HEK293 (cell line): ENCODE data around the gene KRTAP10-7.

Experiments used
- CTCF ChIA-PET: fragments of 350-600 bp; formaldehyde crosslinking; extraction: SDS; loops from one replicate; lab custom pipeline; 2021; ENCODE audit warnings: antibody characterized with exemption; lab: Yijun Ruan, JAX
- POLR2A ChIA-PET: fragments of 300-600 bp; formaldehyde crosslinking; extraction: SDS; loops from one replicate; lab custom pipeline; 2020; ENCODE audit warnings: antibody characterized with exemption, inconsistent platforms; lab: Yijun Ruan, JAX
- H3K27ac ChIP-seq: fragments of 200-500 bp; sonication (Bioruptor generic); 2 replicates; pipeline ENCODE4 v1.5.1; 2014; ENCODE audit warnings: low read depth, low read length, control low read depth, inconsistent platforms; ENCODE audit errors: extremely low read depth
- H3K36me3 ChIP-seq, 2 experiments: fragments of 200-500 bp in 1 of 2; sonication (Bioruptor generic) in 1 of 2; 1 replicate in 1 of 2; 2 replicates in 1 of 2; pipeline ENCODE4 v1.5.1; 2014 to 2017; ENCODE audit warnings: inconsistent platforms in 2 of 2, low read length in 2 of 2; ENCODE audit not compliant: control insufficient read depth in 2 of 2, insufficient read depth in 1 of 2
- H3K4me1 ChIP-seq: fragments of 200-500 bp; sonication (Bioruptor generic); 2 replicates; pipeline ENCODE4 v1.5.1; 2014; ENCODE audit warnings: mild to moderate bottlenecking, low read length, inconsistent platforms; ENCODE audit not compliant: control insufficient read depth, insufficient read depth
- H3K4me3 ChIP-seq: 2 replicates; pipeline ENCODE4 v1.5.1; 2011; ENCODE audit warnings: low read depth, mild to moderate bottlenecking, control low read depth, low read length, moderate library complexity
- H3K9me3 ChIP-seq: fragments of 200-500 bp; sonication (Bioruptor generic); 2 replicates; pipeline ENCODE4 v1.5.1; 2014; ENCODE audit warnings: low read depth, low read length, inconsistent platforms; ENCODE audit not compliant: control insufficient read depth, insufficient read depth
- GLI4 ChIP-seq: fragments of 450-650 bp; formaldehyde crosslinking; IDR thresholded peaks from 2 replicates; pipeline ENCODE4 v1.5.1; 2016; ENCODE audit warnings: missing biosample characterization, missing genetic modification characterization
- HOXC10 ChIP-seq: sonication (generic); formaldehyde crosslinking; IDR thresholded peaks from 2 replicates; pipeline ENCODE4 v1.8.1; 2023; ENCODE audit warnings: mild to moderate bottlenecking, missing genetic modification reagents
- IKZF3 ChIP-seq: fragments of 450-650 bp; IDR thresholded peaks from 2 replicates; pipeline ENCODE4 v1.5.0; 2018; ENCODE audit warnings: missing biosample characterization, mild to moderate bottlenecking, missing genetic modification characterization, moderate library complexity
- MZF1 ChIP-seq: fragments of 450-650 bp; formaldehyde crosslinking; IDR thresholded peaks from 2 replicates; pipeline ENCODE4 v1.5.1; 2017; ENCODE audit warnings: missing biosample characterization, missing genetic modification characterization, borderline replicate concordance
- RBAK ChIP-seq: fragments of 450-650 bp; formaldehyde crosslinking; IDR thresholded peaks from 2 replicates; pipeline ENCODE4 v1.5.1; 2016; ENCODE audit warnings: missing biosample characterization, missing genetic modification characterization
- REPIN1 ChIP-seq: fragments of 450-650 bp; formaldehyde crosslinking; IDR thresholded peaks from 2 replicates; pipeline ENCODE4 v1.5.1; 2017; ENCODE audit warnings: missing biosample characterization, missing genetic modification characterization, low read depth
- ZBTB8A ChIP-seq: fragments of 450-650 bp; formaldehyde crosslinking; IDR thresholded peaks from 2 replicates; pipeline ENCODE4 v1.5.1; 2016; ENCODE audit warnings: missing biosample characterization, missing genetic modification characterization
- ZFP3 ChIP-seq: fragments of 450-650 bp; formaldehyde crosslinking; IDR thresholded peaks from 2 replicates; pipeline ENCODE4 v1.5.1; 2016; ENCODE audit warnings: low read depth, missing biosample characterization, missing genetic modification characterization
- ZFP37 ChIP-seq: fragments of 450-650 bp; formaldehyde crosslinking; IDR thresholded peaks from 2 replicates; pipeline ENCODE4 v1.5.1; 2016; ENCODE audit warnings: missing biosample characterization, missing genetic modification characterization
- ZFP41 ChIP-seq: fragments of 450-650 bp; formaldehyde crosslinking; IDR thresholded peaks from 2 replicates; pipeline ENCODE4 v1.5.1; 2016; ENCODE audit warnings: missing biosample characterization, missing genetic modification characterization, borderline replicate concordance
- ZNF132 ChIP-seq: fragments of 450-650 bp; formaldehyde crosslinking; IDR thresholded peaks from 2 replicates; pipeline ENCODE4 v1.5.1; 2017; ENCODE audit warnings: missing biosample characterization, missing genetic modification characterization, borderline replicate concordance
- ZNF302 ChIP-seq: fragments of 450-650 bp; formaldehyde crosslinking; IDR thresholded peaks from 2 replicates; pipeline ENCODE4 v1.5.1; 2016; ENCODE audit warnings: missing biosample characterization, missing genetic modification characterization, low read depth
- ZNF416 ChIP-seq: fragments of 450-650 bp; formaldehyde crosslinking; IDR thresholded peaks from 2 replicates; pipeline ENCODE4 v1.5.1; 2016; ENCODE audit warnings: missing biosample characterization, missing genetic modification characterization
- ZNF510 ChIP-seq: fragments of 450-650 bp; formaldehyde crosslinking; IDR thresholded peaks from 2 replicates; pipeline ENCODE4 v1.5.1; 2018; ENCODE audit warnings: mild to moderate bottlenecking, missing genetic modification characterization, missing biosample characterization; ENCODE audit not compliant: insufficient replicate concordance
- ZNF585B ChIP-seq: fragments of 450-650 bp; formaldehyde crosslinking; IDR thresholded peaks from 2 replicates; pipeline ENCODE4 v1.5.1; 2016; ENCODE audit warnings: missing biosample characterization, missing genetic modification characterization
- ZNF596 ChIP-seq: fragments of 450-650 bp; IDR thresholded peaks from 2 replicates; pipeline ENCODE4 v1.5.0; 2018; ENCODE audit warnings: missing biosample characterization, mild to moderate bottlenecking, missing genetic modification characterization, moderate library complexity
- ZNF654 ChIP-seq: fragments of 450-650 bp; formaldehyde crosslinking; IDR thresholded peaks from 2 replicates; pipeline ENCODE4 v1.5.1; 2016; ENCODE audit warnings: low read depth, missing biosample characterization, missing genetic modification characterization
- ZNF791 ChIP-seq: fragments of 450-650 bp; formaldehyde crosslinking; IDR thresholded peaks from 2 replicates; pipeline ENCODE4 v1.5.1; 2016; ENCODE audit warnings: missing biosample characterization, missing genetic modification characterization
- ZNF792 ChIP-seq: fragments of 450-650 bp; formaldehyde crosslinking; IDR thresholded peaks from 2 replicates; pipeline ENCODE4 v1.5.1; 2016; ENCODE audit warnings: missing biosample characterization, missing genetic modification characterization
- ZNF837 ChIP-seq: fragments of 450-650 bp; formaldehyde crosslinking; IDR thresholded peaks from 2 replicates; pipeline ENCODE4 v1.5.1; 2016; ENCODE audit warnings: missing biosample characterization, missing genetic modification characterization
- TF ChIP-seq, protein P1 (sequence below): sonication (generic); formaldehyde crosslinking; IDR thresholded peaks from 2 replicates; pipeline ENCODE4 v1.8.1; 2022; ENCODE audit warnings: mild to moderate bottlenecking, moderate library complexity, missing genetic modification reagents
- TF ChIP-seq, protein P2 (sequence below): fragments of 450-650 bp; formaldehyde crosslinking; IDR thresholded peaks from 2 replicates; pipeline ENCODE4 v1.5.1; 2016; ENCODE audit warnings: missing biosample characterization, missing genetic modification characterization
- TF ChIP-seq, protein P3 (sequence below): fragments of 450-650 bp; formaldehyde crosslinking; IDR thresholded peaks from 2 replicates; pipeline ENCODE4 v1.5.1; 2016; ENCODE audit warnings: missing biosample characterization, missing genetic modification characterization
- TF ChIP-seq, protein P4 (sequence below): fragments of 450-650 bp; formaldehyde crosslinking; IDR thresholded peaks from 2 replicates; pipeline ENCODE4 v1.5.1; 2016; ENCODE audit warnings: missing biosample characterization, missing genetic modification characterization

Gene KRTAP10-7

DNA sequence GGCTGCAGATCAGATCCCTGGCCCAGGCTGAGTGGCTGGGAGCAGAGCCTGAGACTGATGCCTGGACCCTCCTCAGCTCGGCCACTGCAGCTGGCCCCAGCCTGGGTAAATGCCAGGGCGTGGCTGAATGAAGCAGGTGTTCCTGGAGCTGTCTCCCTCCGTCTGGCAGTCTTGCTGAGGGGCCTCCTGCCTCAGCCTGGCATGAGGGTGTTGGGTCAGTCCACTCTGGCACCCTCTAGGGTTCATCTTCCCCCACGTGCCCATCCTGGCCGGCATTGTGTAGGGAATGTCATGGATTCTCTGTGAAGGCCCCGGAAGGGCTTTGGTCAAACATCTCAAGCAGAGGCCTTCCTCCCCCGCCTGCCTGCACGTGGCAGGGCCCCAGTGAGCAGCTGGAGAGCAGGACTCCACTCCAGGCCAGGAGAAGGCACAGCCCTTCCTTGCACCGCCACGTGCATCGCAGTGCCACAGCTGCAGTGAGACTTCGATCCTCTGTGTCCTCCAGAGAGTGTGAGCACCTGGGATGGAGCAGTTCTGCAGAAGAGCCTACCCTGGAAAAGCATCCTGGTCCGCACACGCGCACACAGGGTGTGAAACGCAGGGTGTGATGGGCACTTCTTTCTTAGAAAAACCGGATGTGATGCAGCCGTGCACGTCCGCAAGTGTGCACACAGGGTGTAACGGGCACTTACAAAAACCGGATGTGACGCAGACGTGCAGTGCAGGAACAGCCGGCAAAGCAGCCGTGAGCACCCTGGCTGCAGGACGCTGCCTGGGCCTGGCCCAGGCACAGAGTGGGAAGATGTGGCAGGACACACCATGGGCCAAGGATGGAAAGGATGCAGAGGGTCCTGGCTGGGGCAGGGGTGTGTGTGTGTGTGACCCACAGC, 31.5 kb upstream of the KRTAP10-7 start:
- Histone ChIP-seq H3K9me3 (no peaks in the 10 kb centered on the region), H3K36me3 (no peaks in the 10 kb centered on the region), H3K27ac (no peak overlapping the region), H3K4me3 (no peak overlapping the region), H3K4me1 (no peaks in the 10 kb centered on the region)
- no peak for TF ChIP-seq ZNF302 (tag by site-specific recombination)
- TF ChIP-seq ZNF585B, result no peak
- TF ChIP-seq, protein P1, sequence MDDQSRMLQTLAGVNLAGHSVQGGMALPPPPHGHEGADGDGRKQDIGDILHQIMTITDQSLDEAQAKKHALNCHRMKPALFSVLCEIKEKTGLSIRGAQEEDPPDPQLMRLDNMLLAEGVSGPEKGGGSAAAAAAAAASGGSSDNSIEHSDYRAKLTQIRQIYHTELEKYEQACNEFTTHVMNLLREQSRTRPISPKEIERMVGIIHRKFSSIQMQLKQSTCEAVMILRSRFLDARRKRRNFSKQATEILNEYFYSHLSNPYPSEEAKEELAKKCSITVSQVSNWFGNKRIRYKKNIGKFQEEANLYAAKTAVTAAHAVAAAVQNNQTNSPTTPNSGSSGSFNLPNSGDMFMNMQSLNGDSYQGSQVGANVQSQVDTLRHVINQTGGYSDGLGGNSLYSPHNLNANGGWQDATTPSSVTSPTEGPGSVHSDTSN (CRISPR knock-in tag), result no peak
- no peak for TF ChIP-seq ZFP37 (tag by site-specific recombination)
- TF ChIP-seq IKZF3 (tag by site-specific recombination), result no peak
- TF ChIP-seq, protein P2, sequence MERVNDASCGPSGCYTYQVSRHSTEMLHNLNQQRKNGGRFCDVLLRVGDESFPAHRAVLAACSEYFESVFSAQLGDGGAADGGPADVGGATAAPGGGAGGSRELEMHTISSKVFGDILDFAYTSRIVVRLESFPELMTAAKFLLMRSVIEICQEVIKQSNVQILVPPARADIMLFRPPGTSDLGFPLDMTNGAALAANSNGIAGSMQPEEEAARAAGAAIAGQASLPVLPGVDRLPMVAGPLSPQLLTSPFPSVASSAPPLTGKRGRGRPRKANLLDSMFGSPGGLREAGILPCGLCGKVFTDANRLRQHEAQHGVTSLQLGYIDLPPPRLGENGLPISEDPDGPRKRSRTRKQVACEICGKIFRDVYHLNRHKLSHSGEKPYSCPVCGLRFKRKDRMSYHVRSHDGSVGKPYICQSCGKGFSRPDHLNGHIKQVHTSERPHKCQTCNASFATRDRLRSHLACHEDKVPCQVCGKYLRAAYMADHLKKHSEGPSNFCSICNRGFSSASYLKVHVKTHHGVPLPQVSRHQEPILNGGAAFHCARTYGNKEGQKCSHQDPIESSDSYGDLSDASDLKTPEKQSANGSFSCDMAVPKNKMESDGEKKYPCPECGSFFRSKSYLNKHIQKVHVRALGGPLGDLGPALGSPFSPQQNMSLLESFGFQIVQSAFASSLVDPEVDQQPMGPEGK (tag by site-specific recombination), result no peak
- TF ChIP-seq ZBTB8A (tag by site-specific recombination), result no peak
- no peak for TF ChIP-seq ZNF791 (tag by site-specific recombination)
- TF ChIP-seq ZNF792 (tag by site-specific recombination), result no peak
- no peak for TF ChIP-seq ZFP3 (tag by site-specific recombination)
- TF ChIP-seq ZNF596 (tag by site-specific recombination), result no peak
- no peak for TF ChIP-seq GLI4 (tag by site-specific recombination)
- no peak for TF ChIP-seq ZFP41 (tag by site-specific recombination)
- TF ChIP-seq, protein P3, sequence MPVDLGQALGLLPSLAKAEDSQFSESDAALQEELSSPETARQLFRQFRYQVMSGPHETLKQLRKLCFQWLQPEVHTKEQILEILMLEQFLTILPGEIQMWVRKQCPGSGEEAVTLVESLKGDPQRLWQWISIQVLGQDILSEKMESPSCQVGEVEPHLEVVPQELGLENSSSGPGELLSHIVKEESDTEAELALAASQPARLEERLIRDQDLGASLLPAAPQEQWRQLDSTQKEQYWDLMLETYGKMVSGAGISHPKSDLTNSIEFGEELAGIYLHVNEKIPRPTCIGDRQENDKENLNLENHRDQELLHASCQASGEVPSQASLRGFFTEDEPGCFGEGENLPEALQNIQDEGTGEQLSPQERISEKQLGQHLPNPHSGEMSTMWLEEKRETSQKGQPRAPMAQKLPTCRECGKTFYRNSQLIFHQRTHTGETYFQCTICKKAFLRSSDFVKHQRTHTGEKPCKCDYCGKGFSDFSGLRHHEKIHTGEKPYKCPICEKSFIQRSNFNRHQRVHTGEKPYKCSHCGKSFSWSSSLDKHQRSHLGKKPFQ (tag by site-specific recombination), result no peak
- no peak for TF ChIP-seq HOXC10 (CRISPR knock-in tag)
- no peak for TF ChIP-seq ZNF654 (tag by site-specific recombination)
- CTCF ChIA-PET, result interaction anchor here (0.6 kb wide), 1 partner anchor 59 kb away, joined by 4 read pairs; no protein-coding TSS in a partner anchor
- POLR2A ChIA-PET, result no interaction called here

DNA sequence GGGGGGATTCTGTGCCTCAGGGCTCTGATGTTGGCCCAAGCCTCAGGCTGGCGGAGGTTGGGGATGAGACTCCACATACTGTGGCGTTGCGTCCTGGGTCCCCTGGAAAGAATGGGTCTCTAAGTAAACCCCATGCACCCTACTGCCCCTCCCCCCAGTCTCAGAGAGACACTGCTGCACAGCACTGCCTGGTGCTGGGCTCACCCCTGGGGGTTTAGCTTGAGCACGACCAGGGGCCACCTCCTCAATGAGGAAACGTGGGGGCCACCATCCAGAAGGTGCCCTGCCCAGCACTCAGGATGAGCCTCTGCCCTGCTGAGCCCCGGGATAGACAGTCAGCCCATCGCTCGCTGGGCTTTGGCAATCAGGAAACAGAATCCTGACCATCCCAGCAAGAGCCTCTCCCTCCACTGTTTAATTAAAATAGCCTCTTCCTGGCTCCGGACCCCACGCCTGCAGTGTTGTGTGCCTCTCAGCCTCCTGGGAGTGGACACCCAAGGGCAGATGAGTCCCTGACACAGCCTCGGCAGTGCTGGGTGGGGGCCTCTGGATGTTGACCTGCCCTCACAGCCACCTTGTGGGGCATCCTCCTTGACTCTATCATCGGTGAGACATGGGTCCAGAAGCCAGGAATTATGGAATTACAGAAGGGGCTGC, 30.4 kb upstream of the KRTAP10-7 start:
- Histone ChIP-seq H3K4me3 (no peak overlapping the region), H3K36me3 (no peaks in the 10 kb centered on the region), H3K27ac (no peak overlapping the region), H3K9me3 (no peaks in the 10 kb centered on the region), H3K4me1 (no peaks in the 10 kb centered on the region)
- CTCF ChIA-PET, result no interaction called here
- POLR2A ChIA-PET, result no interaction called here
- TF ChIP-seq ZNF791 (tag by site-specific recombination), result no peak
- TF ChIP-seq ZNF654 (tag by site-specific recombination), result no peak
- no peak for TF ChIP-seq RBAK (tag by site-specific recombination)
- TF ChIP-seq ZNF416 (tag by site-specific recombination), result no peak
- no peak for TF ChIP-seq ZNF837
- no peak for TF ChIP-seq ZNF132
- no peak for TF ChIP-seq ZNF792 (tag by site-specific recombination)
- TF ChIP-seq MZF1 (tag by site-specific recombination), result no peak
- TF ChIP-seq, protein P4, sequence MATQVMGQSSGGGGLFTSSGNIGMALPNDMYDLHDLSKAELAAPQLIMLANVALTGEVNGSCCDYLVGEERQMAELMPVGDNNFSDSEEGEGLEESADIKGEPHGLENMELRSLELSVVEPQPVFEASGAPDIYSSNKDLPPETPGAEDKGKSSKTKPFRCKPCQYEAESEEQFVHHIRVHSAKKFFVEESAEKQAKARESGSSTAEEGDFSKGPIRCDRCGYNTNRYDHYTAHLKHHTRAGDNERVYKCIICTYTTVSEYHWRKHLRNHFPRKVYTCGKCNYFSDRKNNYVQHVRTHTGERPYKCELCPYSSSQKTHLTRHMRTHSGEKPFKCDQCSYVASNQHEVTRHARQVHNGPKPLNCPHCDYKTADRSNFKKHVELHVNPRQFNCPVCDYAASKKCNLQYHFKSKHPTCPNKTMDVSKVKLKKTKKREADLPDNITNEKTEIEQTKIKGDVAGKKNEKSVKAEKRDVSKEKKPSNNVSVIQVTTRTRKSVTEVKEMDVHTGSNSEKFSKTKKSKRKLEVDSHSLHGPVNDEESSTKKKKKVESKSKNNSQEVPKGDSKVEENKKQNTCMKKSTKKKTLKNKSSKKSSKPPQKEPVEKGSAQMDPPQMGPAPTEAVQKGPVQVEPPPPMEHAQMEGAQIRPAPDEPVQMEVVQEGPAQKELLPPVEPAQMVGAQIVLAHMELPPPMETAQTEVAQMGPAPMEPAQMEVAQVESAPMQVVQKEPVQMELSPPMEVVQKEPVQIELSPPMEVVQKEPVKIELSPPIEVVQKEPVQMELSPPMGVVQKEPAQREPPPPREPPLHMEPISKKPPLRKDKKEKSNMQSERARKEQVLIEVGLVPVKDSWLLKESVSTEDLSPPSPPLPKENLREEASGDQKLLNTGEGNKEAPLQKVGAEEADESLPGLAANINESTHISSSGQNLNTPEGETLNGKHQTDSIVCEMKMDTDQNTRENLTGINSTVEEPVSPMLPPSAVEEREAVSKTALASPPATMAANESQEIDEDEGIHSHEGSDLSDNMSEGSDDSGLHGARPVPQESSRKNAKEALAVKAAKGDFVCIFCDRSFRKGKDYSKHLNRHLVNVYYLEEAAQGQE (tag by site-specific recombination), result no peak
- no peak for TF ChIP-seq REPIN1 (tag by site-specific recombination)
- no peak for TF ChIP-seq ZNF510
